ENCODE results near the gene LGI2. TPM values are rescaled to one million over a fixed set of nuclear protein-coding genes. Genes with fewer than 3 reads are reported as not detected.

LGI2 gene
- polyA plus RNA-seq, 1 of the 3 experiments (the other 2 are of a cell fraction): not detected

DNA sequence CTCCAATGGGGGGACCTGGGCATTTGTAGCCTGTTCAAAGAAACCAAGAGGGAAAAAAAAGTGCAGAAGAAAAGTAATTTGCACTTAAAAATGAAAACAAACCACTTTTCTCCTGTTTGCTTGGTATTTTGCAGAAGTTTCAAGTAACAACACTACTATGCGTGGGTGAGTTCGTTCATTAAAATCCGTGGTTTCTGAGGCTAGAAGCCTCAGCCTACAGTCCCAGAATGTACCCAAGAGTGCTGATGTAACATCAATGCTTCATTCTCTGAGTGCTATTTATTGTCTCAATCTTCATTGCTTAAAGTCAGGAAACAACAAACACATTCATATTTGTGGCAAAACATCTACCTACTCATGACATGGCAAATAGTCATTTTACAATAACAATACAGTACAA, 29.2 kb downstream of the LGI2 start:
- no peak overlapping the region for H3K4me2 ChIP-seq
- no peaks in the 10 kb centered on the region for H3K79me2 ChIP-seq (ENCODE audit: insufficient read depth)
- H2AFZ ChIP-seq (ENCODE audit: low read depth): no peak overlapping the region
- H3K4me1 ChIP-seq (ENCODE audit: control insufficient read depth in 1 of 2, insufficient read depth in 2 of 2, low read depth in 1 of 2, low read length in 1 of 2): no peaks in the 10 kb centered on the region
- CTCF ChIA-PET: interaction anchor here (1.5 to 1.9 kb wide), 2 partner anchors 10 to 22 kb away, joined by 3 to 6 read pairs; no protein-coding TSS in a partner anchor
- H3F3A ChIP-seq (replicated peaks; ENCODE audit: insufficient read depth): no peaks in the 10 kb centered on the region
- peaks cover 27% of the 10 kb centered on the region for H3K27me3 ChIP-seq (ENCODE audit: insufficient read depth)
- 28% methylated on average over 3 of the region's 3 CpGs for WGBS (ENCODE audit: low lambda C conversion rate)
- no peaks in the 10 kb centered on the region for H4K20me1 ChIP-seq (ENCODE audit: insufficient read depth)
- H3K4me3 ChIP-seq (ENCODE audit: low read depth in 2 of 2, low read length in 1 of 2): no peak overlapping the region
- H3K9me2 ChIP-seq: no peaks in the 10 kb centered on the region
- no peaks in the 10 kb centered on the region for H3K9me3 ChIP-seq
- no peaks in the 10 kb centered on the region for H3K36me3 ChIP-seq (replicated peaks in 1 of 2; ENCODE audit: control insufficient read depth in 1 of 2, insufficient read depth in 2 of 2, low read length in 1 of 2)
- H3K27ac ChIP-seq (ENCODE audit: low read depth in 2 of 2, low read length in 1 of 2): no peak overlapping the region
- H3K9ac ChIP-seq: no peak overlapping the region
- TF ChIP-seq, protein P1, sequence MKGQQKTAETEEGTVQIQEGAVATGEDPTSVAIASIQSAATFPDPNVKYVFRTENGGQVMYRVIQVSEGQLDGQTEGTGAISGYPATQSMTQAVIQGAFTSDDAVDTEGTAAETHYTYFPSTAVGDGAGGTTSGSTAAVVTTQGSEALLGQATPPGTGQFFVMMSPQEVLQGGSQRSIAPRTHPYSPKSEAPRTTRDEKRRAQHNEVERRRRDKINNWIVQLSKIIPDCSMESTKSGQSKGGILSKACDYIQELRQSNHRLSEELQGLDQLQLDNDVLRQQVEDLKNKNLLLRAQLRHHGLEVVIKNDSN (IDR thresholded peaks at IDR 0.05; ENCODE audit: borderline replicate concordance, low read depth): no peak
- no peak for TF ChIP-seq MAX (IDR thresholded peaks at IDR 0.05; ENCODE audit: low read depth)
- no peak for TF ChIP-seq SIN3A (IDR thresholded peaks at IDR 0.05; ENCODE audit: borderline replicate concordance, low read depth, low read length)
- TF ChIP-seq PBX3 (IDR thresholded peaks at IDR 0.05): no peak
- TF ChIP-seq, protein P2, sequence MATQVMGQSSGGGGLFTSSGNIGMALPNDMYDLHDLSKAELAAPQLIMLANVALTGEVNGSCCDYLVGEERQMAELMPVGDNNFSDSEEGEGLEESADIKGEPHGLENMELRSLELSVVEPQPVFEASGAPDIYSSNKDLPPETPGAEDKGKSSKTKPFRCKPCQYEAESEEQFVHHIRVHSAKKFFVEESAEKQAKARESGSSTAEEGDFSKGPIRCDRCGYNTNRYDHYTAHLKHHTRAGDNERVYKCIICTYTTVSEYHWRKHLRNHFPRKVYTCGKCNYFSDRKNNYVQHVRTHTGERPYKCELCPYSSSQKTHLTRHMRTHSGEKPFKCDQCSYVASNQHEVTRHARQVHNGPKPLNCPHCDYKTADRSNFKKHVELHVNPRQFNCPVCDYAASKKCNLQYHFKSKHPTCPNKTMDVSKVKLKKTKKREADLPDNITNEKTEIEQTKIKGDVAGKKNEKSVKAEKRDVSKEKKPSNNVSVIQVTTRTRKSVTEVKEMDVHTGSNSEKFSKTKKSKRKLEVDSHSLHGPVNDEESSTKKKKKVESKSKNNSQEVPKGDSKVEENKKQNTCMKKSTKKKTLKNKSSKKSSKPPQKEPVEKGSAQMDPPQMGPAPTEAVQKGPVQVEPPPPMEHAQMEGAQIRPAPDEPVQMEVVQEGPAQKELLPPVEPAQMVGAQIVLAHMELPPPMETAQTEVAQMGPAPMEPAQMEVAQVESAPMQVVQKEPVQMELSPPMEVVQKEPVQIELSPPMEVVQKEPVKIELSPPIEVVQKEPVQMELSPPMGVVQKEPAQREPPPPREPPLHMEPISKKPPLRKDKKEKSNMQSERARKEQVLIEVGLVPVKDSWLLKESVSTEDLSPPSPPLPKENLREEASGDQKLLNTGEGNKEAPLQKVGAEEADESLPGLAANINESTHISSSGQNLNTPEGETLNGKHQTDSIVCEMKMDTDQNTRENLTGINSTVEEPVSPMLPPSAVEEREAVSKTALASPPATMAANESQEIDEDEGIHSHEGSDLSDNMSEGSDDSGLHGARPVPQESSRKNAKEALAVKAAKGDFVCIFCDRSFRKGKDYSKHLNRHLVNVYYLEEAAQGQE (IDR thresholded peaks at IDR 0.05; ENCODE audit: low read depth, low read length): no peak
- no peak for TF ChIP-seq JUND (IDR thresholded peaks at IDR 0.05)
- TF ChIP-seq, protein P3, sequence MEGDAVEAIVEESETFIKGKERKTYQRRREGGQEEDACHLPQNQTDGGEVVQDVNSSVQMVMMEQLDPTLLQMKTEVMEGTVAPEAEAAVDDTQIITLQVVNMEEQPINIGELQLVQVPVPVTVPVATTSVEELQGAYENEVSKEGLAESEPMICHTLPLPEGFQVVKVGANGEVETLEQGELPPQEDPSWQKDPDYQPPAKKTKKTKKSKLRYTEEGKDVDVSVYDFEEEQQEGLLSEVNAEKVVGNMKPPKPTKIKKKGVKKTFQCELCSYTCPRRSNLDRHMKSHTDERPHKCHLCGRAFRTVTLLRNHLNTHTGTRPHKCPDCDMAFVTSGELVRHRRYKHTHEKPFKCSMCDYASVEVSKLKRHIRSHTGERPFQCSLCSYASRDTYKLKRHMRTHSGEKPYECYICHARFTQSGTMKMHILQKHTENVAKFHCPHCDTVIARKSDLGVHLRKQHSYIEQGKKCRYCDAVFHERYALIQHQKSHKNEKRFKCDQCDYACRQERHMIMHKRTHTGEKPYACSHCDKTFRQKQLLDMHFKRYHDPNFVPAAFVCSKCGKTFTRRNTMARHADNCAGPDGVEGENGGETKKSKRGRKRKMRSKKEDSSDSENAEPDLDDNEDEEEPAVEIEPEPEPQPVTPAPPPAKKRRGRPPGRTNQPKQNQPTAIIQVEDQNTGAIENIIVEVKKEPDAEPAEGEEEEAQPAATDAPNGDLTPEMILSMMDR (IDR thresholded peaks at IDR 0.05): no peak
- TF ChIP-seq ELF1 (IDR thresholded peaks at IDR 0.05): no peak
- no peak for TF ChIP-seq GATA2 (CRISPR knock-in tag; IDR thresholded peaks at IDR 0.05)
- TF ChIP-seq MEF2A (IDR thresholded peaks at IDR 0.05; ENCODE audit: borderline replicate concordance, low read depth): no peak
- TF ChIP-seq RCOR1 (IDR thresholded peaks at IDR 0.05; ENCODE audit: low read length): no peak
- TF ChIP-seq FOXJ3 (CRISPR knock-in tag; IDR thresholded peaks at IDR 0.05): no peak
- TF ChIP-seq FOXM1 (IDR thresholded peaks at IDR 0.05; ENCODE audit: low read depth): no peak
- TF ChIP-seq NRF1 (IDR thresholded peaks at IDR 0.05; ENCODE audit: low read depth, low read length): no peak
- no peak for TF ChIP-seq MXI1 (IDR thresholded peaks at IDR 0.05; ENCODE audit: low read depth, low read length)
- no peak for TF ChIP-seq RXRA (IDR thresholded peaks at IDR 0.05; ENCODE audit: borderline replicate concordance, low read depth)
- no peak for TF ChIP-seq GABPA (IDR thresholded peaks at IDR 0.05; ENCODE audit: low read depth)
- no peak for TF ChIP-seq SMC3 (IDR thresholded peaks at IDR 0.05; ENCODE audit: low read depth, low read length)
- POLR2A ChIA-PET: no interaction called here
- no peak for DNase-seq

Measured in SK-N-SH (cell line).